ENCODE data around the gene LENG1.
"Not testable (repeated sequence)": the region's sequence is repeated elsewhere in the genome, so short reads cannot be mapped to it uniquely, and the experiment has no call there.

GRCh38 chr19:54207193-54207592 is 47.7 kb upstream of the LENG1 start:
- TF ChIP-seq ATF3 (IDR thresholded peaks at IDR 0.05); ATF3 (CRISPR knock-in tag; conservative IDR thresholded peaks at IDR 0.05); FOS (IDR thresholded peaks at IDR 0.05; ENCODE audit: extremely low read depth, insufficient read length); UBTF (IDR thresholded peaks at IDR 0.05; ENCODE audit: borderline replicate concordance in 1 of 2, low read depth in 2 of 2, low read length in 2 of 2); HIVEP1 (CRISPR knock-in tag; IDR thresholded peaks at IDR 0.05); MXI1 (IDR thresholded peaks at IDR 0.05; ENCODE audit: low read depth, low read length); XRCC5 (IDR thresholded peaks at IDR 0.05; ENCODE audit: low read depth, low read length); EGR1 (conservative IDR thresholded peaks at IDR 0.05); ATF2 (CRISPR knock-in tag; IDR thresholded peaks at IDR 0.05); CBX1 (IDR thresholded peaks at IDR 0.05; ENCODE audit: low read depth); ZNF431 (CRISPR knock-in tag; IDR thresholded peaks at IDR 0.05); HMG20A (CRISPR knock-in tag; conservative IDR thresholded peaks at IDR 0.05): not testable (repeated sequence)

Measured in K562 (cell line).